NOMO-1 (cell line): ENCODE data around the gene SUMF1.

ENCODE experiments used
- DNase-seq, 2 experiments: peaks; one replicate each; lab custom pipeline; 2025; ENCODE audit not compliant: unreplicated experiment in 2 of 2; lab: John Stamatoyannopoulos, UW

SUMF1 gene

GRCh38 chr3:4418156-4418555, 48.9 kb downstream of the SUMF1 start:
- DNase-seq = no peak

GRCh38 chr3:4417449-4417848, 49.6 kb downstream of the SUMF1 start:
- DNase-seq = no peak

GRCh38 chr3:4416961-4417360, 50.1 kb downstream of the SUMF1 start:
- DNase-seq = no peak

GRCh38 chr3:4416427-4416945, 50.6 kb downstream of the SUMF1 start:
- DNase-seq = no peak

- no peak for DNase-seq
Observed at GRCh38 chr3:4413467-4413866, 53.6 kb downstream of the SUMF1 start.

GRCh38 chr3:4411833-4412232, 55.2 kb downstream of the SUMF1 start:
- no peak for DNase-seq

- no peak for DNase-seq
Observed at GRCh38 chr3:4411236-4411635, 55.8 kb downstream of the SUMF1 start.

GRCh38 chr3:4410606-4411005, 56.5 kb downstream of the SUMF1 start:
- no peak for DNase-seq

GRCh38 chr3:4409971-4410573, 57.0 kb downstream of the SUMF1 start:
- no peak for DNase-seq

GRCh38 chr3:4409415-4409814, 57.7 kb downstream of the SUMF1 start:
- DNase-seq = no peak

GRCh38 chr3:4408958-4409357, 58.1 kb downstream of the SUMF1 start:
- DNase-seq = no peak

- no peak for DNase-seq
Observed at GRCh38 chr3:4407941-4408340, 59.1 kb downstream of the SUMF1 start.

- DNase-seq = no peak
Observed at GRCh38 chr3:4406746-4407568, 60.1 kb downstream of the SUMF1 start.

- no peak for DNase-seq
Observed at GRCh38 chr3:4404881-4405280, 62.2 kb downstream of the SUMF1 start.

- no peak for DNase-seq
Observed at GRCh38 chr3:4401441-4401840, 65.6 kb downstream of the SUMF1 start.

GRCh38 chr3:4399476-4399875, 67.6 kb downstream of the SUMF1 start:
- DNase-seq = no peak

- no peak for DNase-seq
Observed at GRCh38 chr3:4398941-4399245, 68.2 kb downstream of the SUMF1 start.

- DNase-seq = peak in 1 of 2 experiments; percentile 9
Observed at GRCh38 chr3:4398120-4398940, 68.7 kb downstream of the SUMF1 start.

GRCh38 chr3:4397466-4397865, 69.6 kb downstream of the SUMF1 start:
- DNase-seq = no peak

GRCh38 chr3:4396542-4396941, 70.5 kb downstream of the SUMF1 start:
- no peak for DNase-seq

GRCh38 chr3:4396006-4396405, 71.1 kb downstream of the SUMF1 start:
- DNase-seq = no peak

GRCh38 chr3:4395448-4395847, 71.6 kb downstream of the SUMF1 start:
- DNase-seq = no peak
